Measurements from ENCODE around the gene ILKAP.

ILKAP gene

DNA sequence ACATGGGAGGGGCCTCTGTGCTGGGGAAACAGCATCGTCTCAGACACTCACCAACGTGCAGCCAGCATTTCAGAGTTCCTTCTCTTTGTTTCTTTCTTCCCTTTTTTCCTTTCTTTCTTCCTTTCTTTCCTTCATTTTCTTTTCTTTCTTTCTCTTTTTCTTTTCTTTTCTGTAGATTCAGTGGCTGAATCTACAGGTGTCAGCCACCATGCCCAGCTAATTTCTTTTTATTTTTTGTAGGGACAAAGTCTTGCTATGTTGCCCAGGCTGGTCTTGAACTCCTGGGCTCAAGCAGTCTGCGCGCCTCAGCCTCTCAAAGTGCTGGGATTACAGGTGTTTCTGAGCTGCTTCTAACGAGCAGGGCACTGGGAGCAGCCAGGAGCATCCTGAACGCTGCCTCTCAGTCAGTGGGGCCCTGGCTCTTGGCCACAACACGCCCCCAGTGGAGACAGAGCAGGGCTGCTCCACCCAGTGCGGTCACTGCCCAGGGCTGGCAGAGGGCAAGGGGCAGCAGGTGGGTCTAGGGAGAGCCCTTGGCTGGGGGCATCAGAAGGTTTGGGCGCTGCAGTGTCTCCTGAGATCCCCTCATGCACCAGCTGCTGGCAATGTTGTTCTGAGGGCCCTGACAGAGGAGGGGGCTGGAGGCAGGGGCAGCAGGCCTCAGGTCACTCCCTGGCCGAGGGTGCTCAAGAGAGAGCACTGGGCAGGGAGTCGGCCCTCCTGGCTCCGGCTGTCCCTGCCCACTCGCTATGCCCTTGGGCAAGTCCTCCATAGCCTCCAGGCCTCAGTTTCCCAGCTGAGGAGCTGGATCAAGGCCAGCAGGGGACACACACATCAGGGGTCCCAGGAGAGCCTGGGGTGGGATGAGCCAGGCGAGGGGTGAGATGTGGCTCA lies 69.7 kb downstream of the ILKAP start:
- no peak for DNase-seq

DNA sequence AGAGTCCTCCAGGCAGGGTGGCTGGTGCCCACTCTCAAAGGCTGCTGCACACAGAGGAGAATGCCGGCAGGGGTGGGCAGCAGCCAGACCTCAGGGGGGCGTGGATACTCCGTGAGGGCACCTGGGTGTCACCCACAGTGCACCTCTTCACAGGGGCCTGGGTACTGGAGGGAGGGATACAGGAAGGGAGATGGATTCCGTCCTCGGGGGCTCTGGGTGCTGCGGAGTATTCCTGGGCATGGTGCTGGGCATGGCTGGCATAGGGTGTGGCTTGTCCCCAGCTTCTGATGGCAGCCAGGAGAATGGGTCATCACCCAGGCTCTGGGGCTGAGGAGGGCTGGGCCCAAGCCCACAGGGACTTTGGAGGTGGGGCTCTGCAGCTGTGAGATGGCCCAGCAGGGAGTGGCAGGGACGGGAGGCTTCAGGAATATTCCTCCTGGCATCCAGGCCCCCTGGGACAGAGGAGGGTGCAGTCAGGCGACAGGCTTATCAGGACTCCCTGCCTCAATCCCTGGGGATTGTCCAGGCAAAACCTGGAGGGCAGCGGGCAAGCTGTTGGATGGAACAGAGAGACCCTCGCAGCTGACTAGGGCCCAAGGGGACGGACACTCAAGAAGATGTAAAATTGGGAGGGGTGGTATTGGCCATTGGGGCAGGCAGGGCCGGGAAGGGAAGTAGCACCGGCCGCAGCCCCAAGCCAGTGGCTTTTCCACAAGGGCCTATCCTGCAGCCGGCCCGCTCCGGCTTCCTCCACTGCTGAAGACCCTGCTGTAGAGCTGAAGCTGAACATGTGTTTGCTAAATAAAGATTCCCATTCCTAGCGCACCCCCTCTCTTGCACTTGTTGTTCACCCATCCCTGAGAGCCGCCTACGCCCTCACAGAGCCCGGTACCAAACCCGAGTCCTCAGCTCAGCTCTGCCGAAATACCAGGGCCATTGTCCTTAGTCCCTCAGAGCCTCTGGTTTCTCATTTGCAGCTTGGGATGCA lies 70.7 kb downstream of the ILKAP start:
- no peak for DNase-seq

GRCh38 chr2:238131761-238132462 lies 71.6 kb downstream of the ILKAP start:
- no peak for DNase-seq

DNA sequence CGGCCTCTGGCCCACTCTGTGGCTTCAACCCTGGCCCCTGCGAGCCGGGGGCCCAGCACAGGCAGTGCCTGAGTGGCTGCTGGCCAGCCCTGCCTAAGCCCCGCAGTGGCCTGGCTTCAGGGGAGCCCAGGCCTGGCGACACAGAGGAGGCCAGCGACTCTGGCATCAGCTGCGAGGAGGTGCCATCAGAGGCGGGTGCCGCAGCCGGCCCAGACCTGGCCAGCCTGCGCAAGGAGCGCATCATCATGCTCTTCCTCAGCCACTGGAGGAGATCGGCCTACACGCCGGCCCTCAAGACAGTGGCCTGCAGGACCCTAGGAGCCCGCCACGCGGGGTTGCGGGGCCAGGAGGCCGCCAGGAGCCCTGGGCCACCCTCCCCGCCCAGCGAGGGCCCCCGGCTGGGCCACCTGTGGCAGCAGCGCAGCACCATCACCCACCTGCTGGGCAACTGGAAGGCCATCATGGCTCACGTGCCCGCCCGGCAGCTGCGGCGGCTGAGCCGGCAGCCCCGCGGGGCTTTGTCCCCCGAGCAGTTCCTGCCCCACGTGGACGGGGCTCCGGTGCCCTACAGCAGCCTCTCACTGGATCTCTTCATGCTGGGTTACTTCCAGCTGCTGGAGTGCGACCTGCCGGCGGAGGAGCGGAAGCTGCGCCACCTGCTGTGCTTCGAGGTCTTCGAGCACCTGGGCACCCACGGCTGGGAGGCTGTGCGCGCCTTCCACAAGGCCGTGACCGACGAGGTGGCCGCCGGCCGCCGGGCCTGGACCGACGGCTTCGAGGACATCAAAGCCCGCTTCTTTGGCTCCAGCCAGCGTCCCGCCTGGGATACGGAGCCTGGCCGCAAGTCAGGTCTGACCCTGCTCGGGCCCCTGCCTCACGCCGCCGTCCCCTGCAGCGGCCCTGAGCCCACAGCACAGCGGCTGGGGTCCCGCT lies 72.5 kb downstream of the ILKAP start:
- DNase-seq: no peak

DNA sequence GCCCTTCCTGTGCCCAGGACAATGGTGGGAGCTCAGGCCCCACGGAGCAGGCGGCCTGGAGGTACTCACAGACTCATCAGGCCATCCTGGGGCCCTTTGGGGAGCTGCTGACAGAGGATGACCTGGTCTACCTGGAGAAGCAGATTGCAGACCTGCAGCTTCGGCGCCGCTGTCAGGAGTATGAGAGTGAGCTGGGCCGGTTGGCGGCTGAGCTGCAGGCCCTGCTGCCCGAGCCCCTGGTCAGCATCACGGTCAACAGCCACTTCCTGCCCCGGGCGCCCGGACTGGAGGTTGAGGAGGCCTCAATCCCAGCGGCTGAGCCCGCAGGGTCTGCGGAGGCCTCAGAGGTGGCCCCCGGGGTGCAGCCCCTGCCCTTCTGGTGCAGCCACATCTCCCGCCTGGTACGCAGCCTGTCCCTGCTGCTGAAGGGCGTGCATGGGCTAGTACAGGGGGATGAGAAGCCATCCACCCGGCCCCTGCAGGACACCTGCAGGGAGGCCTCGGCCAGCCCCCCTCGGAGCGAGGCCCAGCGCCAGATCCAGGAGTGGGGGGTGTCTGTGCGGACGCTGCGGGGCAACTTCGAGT lies 73.3 kb downstream of the ILKAP start:
- no peak for DNase-seq

DNA sequence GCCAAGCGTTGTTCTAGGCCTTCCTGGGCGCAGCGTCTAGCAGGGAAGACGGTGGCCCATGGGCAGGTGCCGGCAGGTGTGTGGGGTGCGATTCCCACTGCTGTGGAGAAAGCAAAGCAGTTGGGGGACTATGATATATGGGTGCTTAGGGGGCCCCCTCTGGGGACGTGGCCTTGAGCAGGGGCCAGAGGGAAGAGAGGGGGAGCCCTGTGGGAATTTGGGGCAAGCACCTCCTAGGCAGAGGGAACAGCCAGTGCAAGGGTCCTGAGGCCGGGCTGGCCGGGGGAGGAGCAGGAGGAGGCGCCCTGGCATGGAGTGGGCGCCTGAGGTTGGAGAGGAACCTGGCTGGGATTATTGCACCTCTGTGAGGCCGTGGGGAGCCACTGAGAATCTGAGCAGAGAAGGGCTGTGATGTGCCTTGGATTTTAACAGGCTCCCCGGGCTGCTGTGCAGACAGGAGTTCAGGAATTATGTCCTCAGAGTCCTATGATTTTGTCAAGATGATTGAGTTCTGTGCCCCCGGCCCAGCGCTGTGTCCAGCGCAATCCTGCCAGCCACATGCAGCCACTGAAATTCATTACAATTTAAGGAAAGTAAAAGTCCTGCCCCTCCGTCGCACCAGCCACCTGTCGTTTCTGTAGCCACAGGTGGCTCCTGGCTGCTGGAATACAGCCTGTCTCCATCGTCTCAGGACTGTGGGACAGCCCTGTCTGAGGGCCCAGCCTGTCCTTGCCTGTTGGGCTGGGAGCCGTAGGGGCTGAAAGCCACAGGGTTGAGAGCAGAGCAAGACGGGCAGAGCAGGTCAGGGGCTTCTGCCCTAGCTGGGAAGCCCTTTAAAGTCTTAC lies 74.1 kb downstream of the ILKAP start:
- no peak for DNase-seq

DNA sequence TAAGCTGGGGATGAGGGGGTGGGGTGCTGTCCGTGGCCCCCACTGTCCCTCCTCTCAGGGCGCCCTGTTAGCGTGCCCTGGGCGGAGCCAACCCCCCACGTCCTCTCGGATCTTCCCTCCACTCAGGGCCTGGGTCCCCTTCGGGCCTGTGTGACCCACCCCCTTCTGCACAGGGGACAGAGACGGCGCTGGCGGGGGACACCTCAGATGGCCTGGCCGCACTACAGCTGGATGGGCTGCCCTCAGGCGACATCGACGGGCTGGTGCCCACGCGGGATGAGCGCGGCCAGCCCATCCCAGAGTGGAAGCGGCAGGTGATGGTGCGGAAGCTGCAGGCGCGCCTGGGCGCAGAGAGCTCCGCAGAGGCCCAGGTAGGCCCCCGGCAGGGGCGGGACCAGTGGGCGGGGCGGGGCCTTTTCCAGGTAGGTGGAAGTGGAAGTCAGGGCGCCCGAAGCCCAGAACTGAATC lies 74.9 kb downstream of the ILKAP start:
- DNase-seq: no peak

GRCh38 chr2:238128061-238128440 lies 75.4 kb downstream of the ILKAP start:
- no peak for DNase-seq

DNA sequence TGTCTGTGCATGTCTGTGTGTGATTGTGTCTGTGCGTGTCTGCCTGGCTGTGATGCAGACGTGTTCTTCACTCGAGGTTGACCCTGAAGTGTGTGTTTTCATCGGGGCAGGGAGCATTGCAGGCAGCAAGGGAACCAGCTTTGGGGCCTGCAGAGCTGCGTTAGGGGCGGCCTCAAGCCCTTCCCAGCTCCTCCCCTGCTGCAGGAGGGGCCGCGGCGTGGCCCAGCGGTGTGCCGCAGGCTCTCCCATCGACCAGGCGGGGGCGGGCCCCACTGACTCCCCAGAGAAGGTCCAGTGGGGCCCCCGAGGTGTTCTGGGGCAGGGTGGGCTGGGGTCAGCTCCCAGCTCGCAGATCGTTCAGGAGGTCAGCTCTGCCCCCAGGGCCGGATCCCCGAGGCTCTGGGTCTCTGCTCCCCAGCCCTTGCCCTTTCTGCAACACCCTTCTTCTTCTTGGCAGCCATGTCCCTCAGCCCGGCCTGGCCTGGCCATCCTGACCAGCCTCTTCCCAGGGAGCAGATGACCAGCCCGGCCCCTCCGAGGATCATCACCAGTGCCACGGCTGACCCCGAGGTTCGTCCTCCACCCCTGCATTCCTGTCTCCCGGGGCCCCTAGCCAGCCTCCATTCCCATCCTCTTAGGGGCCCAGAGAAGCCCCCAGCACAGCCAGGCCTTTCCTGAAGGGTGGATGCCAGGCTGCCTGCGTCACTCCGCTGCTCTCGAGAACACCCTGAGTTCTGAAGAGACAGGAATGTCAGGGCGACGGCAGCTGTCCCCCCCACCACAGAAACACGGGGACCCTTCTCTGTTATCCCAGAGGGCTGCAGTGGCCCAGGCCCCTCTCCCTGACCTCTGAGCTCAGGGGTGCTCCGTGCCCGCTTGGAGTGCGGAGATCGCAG lies 76.1 kb downstream of the ILKAP start:
- DNase-seq: no peak

GRCh38 chr2:238126775-238127164 lies 76.7 kb downstream of the ILKAP start:
- DNase-seq: no peak

DNA sequence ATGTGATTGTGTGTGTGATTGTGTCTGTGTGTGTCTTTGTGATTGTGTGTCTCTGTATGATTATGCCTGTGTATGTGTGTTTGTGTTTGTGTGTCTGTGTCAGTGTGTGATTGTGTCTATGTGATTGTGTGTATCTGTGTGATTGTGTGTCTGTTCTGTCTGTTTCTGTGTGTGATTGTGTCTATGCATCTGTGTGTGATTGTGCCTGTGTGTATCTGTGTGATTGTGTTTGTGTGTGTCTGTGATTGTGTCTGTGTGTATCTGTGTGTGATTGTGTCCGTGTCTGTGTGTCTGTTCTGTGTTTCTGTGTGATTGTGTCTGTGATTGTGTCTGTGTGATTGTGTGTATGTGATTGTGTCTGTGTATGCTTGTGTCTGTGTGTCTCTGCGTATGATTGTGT lies 77.2 kb downstream of the ILKAP start:
- DNase-seq: no peak

DNA sequence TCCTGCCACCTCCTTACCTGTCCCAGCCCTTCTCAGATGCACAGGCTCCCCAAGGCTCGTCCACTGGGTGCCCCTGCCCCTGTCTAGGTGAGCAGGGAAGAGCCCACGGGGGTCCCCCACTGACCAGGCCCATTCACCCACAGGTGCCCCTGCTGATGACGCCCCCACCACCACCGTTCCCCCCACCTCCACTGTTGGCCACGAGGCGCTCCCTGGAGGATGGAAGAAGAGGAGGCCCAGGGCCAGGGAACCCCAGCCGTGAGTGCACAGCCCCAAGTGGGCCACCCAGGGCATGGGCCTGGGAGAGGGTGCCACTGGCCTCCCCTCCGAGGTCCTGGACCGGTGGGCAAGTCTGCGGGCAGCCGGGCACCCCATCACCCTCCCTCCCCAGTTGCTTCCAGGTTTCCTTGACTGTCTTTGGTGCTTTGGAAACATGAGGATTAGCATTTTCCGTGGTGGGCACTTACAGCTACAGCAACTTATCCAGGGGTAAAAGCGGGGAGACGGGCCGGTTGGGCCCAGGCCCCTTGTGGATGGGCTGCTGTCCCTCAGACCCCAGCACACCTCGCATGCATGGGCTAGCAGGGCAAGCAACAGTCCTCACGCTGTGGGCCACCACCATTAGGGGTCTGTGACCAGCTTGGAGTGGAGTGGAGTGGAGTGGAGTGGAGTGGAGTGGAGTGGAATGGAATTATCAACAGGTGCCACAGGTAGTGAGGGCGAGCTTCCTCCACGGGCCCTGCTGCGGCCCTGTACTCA lies 78.2 kb downstream of the ILKAP start:
- DNase-seq: no peak

DNA sequence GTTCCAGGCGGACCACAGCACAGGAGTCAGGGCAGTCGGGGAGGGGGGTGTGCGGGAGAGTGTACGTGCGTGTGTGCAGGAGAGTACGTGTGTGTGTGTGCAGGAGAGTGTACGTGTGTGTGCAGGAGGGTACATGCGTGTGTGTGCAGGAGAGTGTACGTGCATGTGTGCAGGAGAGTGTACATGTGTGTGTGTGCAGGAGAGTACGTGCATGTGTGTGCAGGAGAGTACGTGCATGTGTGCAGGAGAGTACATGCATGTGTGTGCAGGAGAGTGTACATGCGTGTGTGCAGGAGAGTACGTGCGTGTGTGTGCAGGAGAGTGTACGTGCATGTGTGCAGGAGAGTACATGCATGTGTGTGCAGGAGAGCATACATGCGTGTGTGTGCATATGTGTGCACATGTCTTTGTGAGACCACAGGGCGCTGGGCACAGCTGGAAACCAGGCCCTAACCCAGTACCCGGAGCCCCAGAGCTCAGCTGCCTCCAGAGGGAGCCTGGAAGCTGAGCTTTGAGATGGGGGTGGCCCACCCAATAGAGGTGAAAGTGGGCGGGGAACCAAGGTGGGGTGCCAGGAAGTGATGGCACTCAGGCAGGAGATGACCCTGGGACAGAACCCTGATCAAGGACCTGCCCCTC lies 78.9 kb downstream of the ILKAP start:
- DNase-seq: no peak

GRCh38 chr2:238123991-238124470 lies 79.5 kb downstream of the ILKAP start:
- no peak for DNase-seq

GRCh38 chr2:238123218-238123971 lies 80.1 kb downstream of the ILKAP start:
- no peak for DNase-seq

GRCh38 chr2:238122287-238123217 lies 80.9 kb downstream of the ILKAP start:
- DNase-seq: no peak
